Panc1 (cell line): ENCODE results near the gene DGCR6. TPM values are rescaled to one million over a fixed set of nuclear protein-coding genes. Genes with fewer than 3 reads are reported as not detected.
"Not testable (repeated sequence)": the region's sequence is repeated elsewhere in the genome, so short reads cannot be mapped to it uniquely, and the experiment has no call there.

Experiments
- ATAC-seq: fragments of 200-7000 bp; cut with Tn5 transposase; 2 replicates; pipeline ENCODE4 v1.9.1; 2020; ENCODE audit warnings: mild to moderate bottlenecking, moderate library complexity
- BruUV-seq: library from RNA; stranded (reverse); fragments of 400-500 nt; replicated peaks from 2 replicates; lab custom pipeline; 2021; lab: Mats Ljungman, UMichigan
- CTCF ChIA-PET: fragments of 300-600 bp; sonication (Branson Sonifier 250); formaldehyde crosslinking; loops from one replicate; lab custom pipeline; 2022; ENCODE audit warnings: antibody characterized with exemption; lab: Charles Lee
- POLR2A ChIA-PET: fragments of 300-600 bp; sonication (Branson Sonifier 250); formaldehyde crosslinking; loops from one replicate; lab custom pipeline; 2022; ENCODE audit warnings: antibody characterized with exemption; lab: Charles Lee
- DNase-seq: peaks from one replicate; pipeline ENCODE4 v3.0.0-alpha.2; 2010; ENCODE audit warnings: low read depth, low spot score
- H3K27ac ChIP-seq: 2 replicates; pipeline ENCODE4 v1.5.1; 2011; ENCODE audit warnings: mild to moderate bottlenecking, low read length, inconsistent platforms
- H3K27me3 ChIP-seq: fragments of 200-500 bp; sonication (Bioruptor generic); 2 replicates; pipeline ENCODE4 v1.6.0; 2014; ENCODE audit warnings: low read length, inconsistent platforms; ENCODE audit not compliant: control insufficient read depth, insufficient read depth
- H3K36me3 ChIP-seq: fragments of 200-500 bp; sonication (Bioruptor generic); 2 replicates; pipeline ENCODE4 v1.5.1; 2014; ENCODE audit warnings: inconsistent platforms, mild to moderate bottlenecking, low read length, moderate library complexity; ENCODE audit not compliant: control insufficient read depth, insufficient read depth
- H3K4me1 ChIP-seq: 2 replicates; pipeline ENCODE4 v1.5.1; 2011; ENCODE audit warnings: inconsistent platforms, mild to moderate bottlenecking, low read length, moderate library complexity; ENCODE audit not compliant: control insufficient read depth, insufficient read depth
- H3K4me3 ChIP-seq, 2 experiments: 2 replicates each; pipeline ENCODE4 v1.5.1; 2011 to 2012; ENCODE audit warnings: low read depth in 2 of 2, low read length in 2 of 2, mild to moderate bottlenecking in 2 of 2, inconsistent platforms in 1 of 2, moderate library complexity in 1 of 2
- H3K9me3 ChIP-seq: fragments of 200-500 bp; sonication (Bioruptor generic); 2 replicates; pipeline ENCODE4 v1.5.1; 2014; ENCODE audit warnings: low read depth, mild to moderate bottlenecking, inconsistent platforms, low read length, moderate library complexity; ENCODE audit not compliant: control insufficient read depth, insufficient read depth
- POLR2AphosphoS5 ChIP-seq: IDR thresholded peaks from 2 replicates; pipeline ENCODE4 v1.6.1; 2012; ENCODE audit warnings: mild to moderate bottlenecking, low read depth, low read length, moderate library complexity
- SIN3A ChIP-seq: IDR thresholded peaks from 2 replicates; pipeline ENCODE4 v1.6.1; 2012; ENCODE audit warnings: low read depth, mild to moderate bottlenecking, low read length, moderate library complexity, borderline replicate concordance; ENCODE audit not compliant: insufficient read depth
- TCF7L2 ChIP-seq: IDR thresholded peaks from 2 replicates; pipeline ENCODE4 v1.6.1; 2011; ENCODE audit warnings: mild to moderate bottlenecking, low read depth, low read length, inconsistent platforms
- in situ Hi-C: cut with HindIII; loops from 2 replicates; pipeline ENCODE4 v1.10.0; 2016; ENCODE audit warnings: low sequenced_read_pairs, low pct_unique_long_range_greater_than_20kb
- intact Hi-C: fragments of 100-400 bp; cut with micrococcal nuclease; formaldehyde crosslinking; loops from one replicate; pipeline ENCODE4 v1.10.0; 2022; ENCODE audit not compliant: unreplicated experiment
- total RNA-seq: library from RNA; stranded (reverse); gene quantifications from one replicate; pipeline ENCODE4 v1.2.1, GENCODE V29; 2021; ENCODE audit not compliant: unreplicated experiment
- TF ChIP-seq, protein P1 (sequence below): fragments of 450-650 bp; IDR thresholded peaks from 2 replicates; pipeline ENCODE4 v1.5.1; 2017; ENCODE audit warnings: mild to moderate bottlenecking

The DGCR6 gene
- total RNA-seq, 1 experiment from 2014 or later, result 2.2 TPM

DNA sequence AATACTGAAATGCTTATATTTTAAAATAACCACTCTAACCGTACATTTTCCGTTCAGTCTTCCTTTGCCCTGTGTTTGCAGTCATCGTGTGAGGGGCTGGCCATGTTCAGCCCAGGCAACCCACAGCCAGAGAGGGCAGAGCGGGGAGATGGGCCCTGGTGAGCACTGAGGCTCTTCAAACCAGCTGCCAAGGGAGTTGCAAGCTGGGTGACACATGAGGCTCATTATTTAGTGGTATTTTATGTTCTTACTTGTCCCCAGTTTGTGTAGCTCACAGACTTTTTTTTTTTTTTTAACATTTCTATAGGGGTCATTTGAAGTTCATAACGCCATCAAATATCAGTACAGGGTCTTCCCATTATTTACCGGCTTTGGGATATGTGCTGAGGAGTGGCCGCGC is 18.0 kb upstream of the DGCR6 start:
- Histone ChIP-seq H3K27ac (no peak overlapping the region), H3K4me1 (no peaks in the 10 kb centered on the region), H3K27me3 (no peaks in the 10 kb centered on the region), H3K4me3 (no peak overlapping the region), H3K36me3 (no peaks in the 10 kb centered on the region), H3K9me3 (no peaks in the 10 kb centered on the region)
- ChIA-PET POLR2A (interaction anchor here (0.7 kb wide), 1 partner anchor 1615 kb away, joined by 10 read pairs; no protein-coding TSS in a partner anchor), CTCF (no interaction called here)
- BruUV-seq, result no TSS peak
- ATAC-seq (no peak), DNase-seq (no peak)
- intact Hi-C loops, result no loop called here
- in situ Hi-C loops, result no loop called here
- TF ChIP-seq, protein P1, sequence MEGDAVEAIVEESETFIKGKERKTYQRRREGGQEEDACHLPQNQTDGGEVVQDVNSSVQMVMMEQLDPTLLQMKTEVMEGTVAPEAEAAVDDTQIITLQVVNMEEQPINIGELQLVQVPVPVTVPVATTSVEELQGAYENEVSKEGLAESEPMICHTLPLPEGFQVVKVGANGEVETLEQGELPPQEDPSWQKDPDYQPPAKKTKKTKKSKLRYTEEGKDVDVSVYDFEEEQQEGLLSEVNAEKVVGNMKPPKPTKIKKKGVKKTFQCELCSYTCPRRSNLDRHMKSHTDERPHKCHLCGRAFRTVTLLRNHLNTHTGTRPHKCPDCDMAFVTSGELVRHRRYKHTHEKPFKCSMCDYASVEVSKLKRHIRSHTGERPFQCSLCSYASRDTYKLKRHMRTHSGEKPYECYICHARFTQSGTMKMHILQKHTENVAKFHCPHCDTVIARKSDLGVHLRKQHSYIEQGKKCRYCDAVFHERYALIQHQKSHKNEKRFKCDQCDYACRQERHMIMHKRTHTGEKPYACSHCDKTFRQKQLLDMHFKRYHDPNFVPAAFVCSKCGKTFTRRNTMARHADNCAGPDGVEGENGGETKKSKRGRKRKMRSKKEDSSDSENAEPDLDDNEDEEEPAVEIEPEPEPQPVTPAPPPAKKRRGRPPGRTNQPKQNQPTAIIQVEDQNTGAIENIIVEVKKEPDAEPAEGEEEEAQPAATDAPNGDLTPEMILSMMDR, result no peak
- TF ChIP-seq SIN3A (no peak), POLR2AphosphoS5 (no peak), TCF7L2 (no peak)

DNA sequence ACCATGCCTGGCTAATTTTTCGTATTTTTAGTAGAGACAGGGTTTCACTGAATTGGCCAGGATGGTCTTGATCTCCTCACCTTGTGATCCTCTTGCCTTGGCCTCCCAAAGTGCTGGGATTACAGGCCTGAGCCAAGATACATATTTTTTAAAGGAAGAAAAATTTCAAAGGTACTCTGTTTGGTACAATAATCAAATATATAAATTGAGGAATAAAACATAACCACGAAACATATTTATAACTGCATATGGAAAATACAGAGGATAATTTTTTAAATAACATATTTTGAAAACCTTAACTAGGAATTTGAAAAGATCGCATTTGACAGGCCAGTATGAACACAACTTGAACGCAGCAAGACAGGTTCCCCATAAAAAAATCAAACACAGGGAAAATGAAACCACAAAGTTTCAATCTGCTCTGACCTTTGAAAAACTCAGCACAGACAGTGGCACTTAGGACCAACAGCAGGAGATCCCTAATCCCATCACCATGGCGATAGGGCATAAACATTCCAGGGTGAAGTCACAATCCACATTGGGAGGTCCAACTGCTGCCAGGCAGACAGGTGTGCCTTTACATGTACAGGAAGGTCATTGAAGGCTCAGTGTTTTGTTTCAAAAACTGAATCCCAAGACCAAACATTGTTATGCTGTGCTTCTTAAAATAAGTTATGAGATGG is 15.5 kb upstream of the DGCR6 start:
- H3K4me1 ChIP-seq, H3K36me3 ChIP-seq, H3K4me3 ChIP-seq, H3K27ac ChIP-seq, ATAC-seq, in situ Hi-C loops, BruUV-seq, CTCF ChIA-PET, DNase-seq, POLR2A ChIA-PET, H3K9me3 ChIP-seq, intact Hi-C loops, H3K27me3 ChIP-seq: not testable (repeated sequence)

DNA sequence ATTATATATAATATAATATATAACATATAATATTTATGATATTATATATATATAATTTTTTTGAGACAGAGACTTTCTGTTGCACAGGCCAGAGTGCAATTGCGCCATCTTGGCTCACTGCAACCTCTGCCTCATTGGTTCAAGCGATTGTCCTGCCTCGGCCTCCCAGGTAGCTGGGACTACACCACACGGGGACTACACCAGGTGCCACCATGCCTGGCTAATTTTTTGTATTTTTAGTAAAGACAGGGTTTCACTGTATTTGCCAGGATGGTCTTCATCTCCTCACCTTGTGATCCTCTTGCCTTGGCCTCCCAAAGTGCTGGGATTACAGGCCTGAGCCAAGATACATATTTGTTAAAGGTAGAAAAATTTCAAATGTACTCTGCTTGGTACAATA is 12.3 kb upstream of the DGCR6 start:
- not testable (repeated sequence) for DNase-seq

DNA sequence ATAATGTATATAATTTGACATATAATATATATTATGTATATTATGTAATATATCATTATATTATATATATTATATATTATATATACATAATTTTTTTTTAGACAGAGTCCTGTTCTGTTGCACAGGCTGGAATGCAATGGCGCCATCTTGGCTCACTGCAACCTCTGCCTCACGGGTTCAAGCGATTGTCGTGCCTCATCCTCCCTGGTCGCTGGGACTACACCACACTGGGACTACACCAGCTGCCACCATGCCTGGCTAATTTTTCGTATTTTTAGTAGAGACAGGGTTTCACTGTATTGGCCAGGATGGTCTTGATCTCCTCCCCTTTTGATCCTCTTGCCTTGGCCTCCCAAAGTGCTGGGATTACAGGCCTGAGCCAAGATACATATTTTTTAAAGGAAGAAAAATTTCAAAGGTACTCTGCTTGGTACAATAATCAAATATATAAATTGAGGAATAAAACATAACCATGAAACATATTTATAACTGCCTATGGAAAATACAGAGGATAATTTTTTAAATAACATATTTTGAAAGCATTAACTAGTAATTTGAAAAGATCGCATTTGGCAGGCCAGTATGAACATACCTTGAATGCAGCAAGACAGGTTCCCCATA is 10.0 kb upstream of the DGCR6 start:
- H3K27me3 ChIP-seq, BruUV-seq, in situ Hi-C loops: not testable (repeated sequence)

More for the DNA sequence above, 12.3 kb upstream of the DGCR6 start:
- H3K36me3 ChIP-seq, ATAC-seq, BruUV-seq, intact Hi-C loops, H3K9me3 ChIP-seq, POLR2A ChIA-PET, H3K27ac ChIP-seq, H3K4me1 ChIP-seq, in situ Hi-C loops, H3K4me3 ChIP-seq, H3K27me3 ChIP-seq: not testable (repeated sequence)
- CTCF ChIA-PET, result interaction anchor here (0.6 kb wide), 1 partner anchor 1525 kb away, joined by 11 read pairs; no protein-coding TSS in a partner anchor

DNA sequence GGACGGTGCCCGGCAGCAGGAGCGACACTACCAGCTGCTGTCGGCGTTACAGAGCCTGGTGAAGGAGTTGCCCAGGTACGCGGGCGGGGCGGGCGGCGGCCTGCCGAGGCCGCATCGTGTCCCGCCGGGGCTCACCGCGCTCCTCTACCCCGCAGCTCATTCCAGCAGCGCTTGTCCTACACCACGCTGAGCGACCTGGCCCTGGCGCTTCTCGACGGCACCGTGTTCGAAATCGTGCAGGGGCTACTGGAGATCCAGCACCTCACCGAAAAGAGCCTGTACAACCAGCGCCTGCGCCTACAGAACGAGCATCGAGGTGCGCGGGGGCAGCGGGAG is 258 bp downstream of the DGCR6 start:
- H3K4me1 ChIP-seq, in situ Hi-C loops, H3K9me3 ChIP-seq, H3K27ac ChIP-seq, CTCF ChIA-PET, H3K27me3 ChIP-seq, intact Hi-C loops, BruUV-seq, DNase-seq, H3K36me3 ChIP-seq, POLR2A ChIA-PET, H3K4me3 ChIP-seq: not testable (repeated sequence)
- ATAC-seq, result peak; percentile 80

More for the DNA sequence above, 10.0 kb upstream of the DGCR6 start:
- H3K9me3 ChIP-seq, H3K4me1 ChIP-seq, H3K27ac ChIP-seq, H3K36me3 ChIP-seq, H3K4me3 ChIP-seq, DNase-seq, intact Hi-C loops, ATAC-seq, CTCF ChIA-PET, POLR2A ChIA-PET: not testable (repeated sequence)
